Measurements from ENCODE around the gene GRAP.

GRAP gene

GRCh38 chr17:19013226-19013625 lies 33.5 kb downstream of the GRAP start:
- Histone ChIP-seq H3K27ac (ENCODE audit: low read length) (no peak overlapping the region), H4K20me1 (ENCODE audit: insufficient read depth, low read length) (peaks cover 11% of the 10 kb centered on the region; the same call in 1 of the 2 replicates), H3K36me3 (ENCODE audit: insufficient read depth, low read length) (no peaks in the 10 kb centered on the region), H3K27me3 (ENCODE audit: insufficient read depth, low read length, poor library complexity) (no peaks in the 10 kb centered on the region), H3K79me2 (ENCODE audit: insufficient read depth, low read length) (no peaks in the 10 kb centered on the region), H3K9me3 (ENCODE audit: insufficient read depth, low read length, severe bottlenecking) (no peaks in the 10 kb centered on the region), H3K4me3 (ENCODE audit: low read depth in 1 of 2, low read length in 2 of 2) (no peak overlapping the region), H2AFZ (ENCODE audit: low read depth, low read length) (no peak overlapping the region), H3K4me1 (ENCODE audit: insufficient read depth, low read length) (no peaks in the 10 kb centered on the region), H3K9ac (ENCODE audit: low read depth, low read length) (no peak overlapping the region), H3K4me2 (ENCODE audit: insufficient read depth, low read length) (no peak overlapping the region)
- TF ChIP-seq, protein P1, sequence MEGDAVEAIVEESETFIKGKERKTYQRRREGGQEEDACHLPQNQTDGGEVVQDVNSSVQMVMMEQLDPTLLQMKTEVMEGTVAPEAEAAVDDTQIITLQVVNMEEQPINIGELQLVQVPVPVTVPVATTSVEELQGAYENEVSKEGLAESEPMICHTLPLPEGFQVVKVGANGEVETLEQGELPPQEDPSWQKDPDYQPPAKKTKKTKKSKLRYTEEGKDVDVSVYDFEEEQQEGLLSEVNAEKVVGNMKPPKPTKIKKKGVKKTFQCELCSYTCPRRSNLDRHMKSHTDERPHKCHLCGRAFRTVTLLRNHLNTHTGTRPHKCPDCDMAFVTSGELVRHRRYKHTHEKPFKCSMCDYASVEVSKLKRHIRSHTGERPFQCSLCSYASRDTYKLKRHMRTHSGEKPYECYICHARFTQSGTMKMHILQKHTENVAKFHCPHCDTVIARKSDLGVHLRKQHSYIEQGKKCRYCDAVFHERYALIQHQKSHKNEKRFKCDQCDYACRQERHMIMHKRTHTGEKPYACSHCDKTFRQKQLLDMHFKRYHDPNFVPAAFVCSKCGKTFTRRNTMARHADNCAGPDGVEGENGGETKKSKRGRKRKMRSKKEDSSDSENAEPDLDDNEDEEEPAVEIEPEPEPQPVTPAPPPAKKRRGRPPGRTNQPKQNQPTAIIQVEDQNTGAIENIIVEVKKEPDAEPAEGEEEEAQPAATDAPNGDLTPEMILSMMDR (IDR thresholded peaks at IDR 0.05; ENCODE audit: borderline replicate concordance, extremely low read depth, low read length, poor library complexity, severe bottlenecking): no peak
- ATAC-seq (ENCODE audit: insufficient read depth, low read depth): no peak
- no peak for DNase-seq

DNA sequence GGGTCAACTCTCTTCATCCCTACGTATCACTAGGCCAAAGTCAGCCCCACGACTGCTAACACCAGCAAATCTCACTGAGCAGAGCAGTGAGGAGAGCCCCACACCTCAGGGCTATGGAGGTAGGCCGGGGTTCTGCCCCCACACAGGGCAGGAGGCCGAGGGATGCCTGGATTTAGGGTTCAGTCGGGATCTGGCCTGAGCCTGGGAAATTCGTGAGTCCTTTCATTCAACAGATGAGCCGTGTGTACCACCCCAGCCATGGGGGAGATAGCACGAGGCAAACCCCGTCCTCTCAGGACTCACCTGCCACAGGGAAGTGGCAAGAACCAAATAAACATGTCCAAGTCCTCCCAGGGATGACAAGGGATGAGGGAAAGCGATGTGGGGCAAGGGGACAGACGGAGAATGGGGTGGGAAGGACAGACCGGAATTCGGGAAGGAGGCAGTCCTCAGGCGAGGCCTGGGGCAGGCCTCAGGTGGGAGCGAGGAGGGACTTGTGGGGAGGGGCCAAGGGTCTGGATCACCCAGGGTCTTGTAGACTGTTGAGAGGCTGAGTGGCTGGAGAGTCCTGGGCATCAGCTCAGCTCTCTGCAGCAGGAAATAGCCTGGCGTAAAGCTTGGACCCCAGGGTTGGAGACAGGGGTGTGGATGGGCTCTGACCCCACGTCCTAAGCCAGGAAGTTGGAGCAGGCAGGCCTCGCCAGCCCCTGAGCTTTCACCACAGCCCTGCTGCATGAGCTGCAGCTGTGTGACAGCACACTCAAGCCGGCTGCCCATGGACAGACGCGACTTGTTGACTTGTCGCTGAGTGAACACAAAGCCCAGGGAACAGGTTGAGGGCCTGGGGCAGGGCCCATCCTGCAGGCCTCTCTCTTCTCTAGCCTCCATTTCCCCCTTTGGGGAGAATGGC lies 34.3 kb downstream of the GRAP start:
- Histone ChIP-seq H3K27ac (ENCODE audit: low read length) (no peak overlapping the region), H3K4me1 (ENCODE audit: insufficient read depth, low read length) (no peaks in the 10 kb centered on the region), H3K4me3 (ENCODE audit: low read depth in 1 of 2, low read length in 2 of 2) (no peak overlapping the region), H3K36me3 (ENCODE audit: insufficient read depth, low read length) (no peaks in the 10 kb centered on the region), H4K20me1 (ENCODE audit: insufficient read depth, low read length) (peaks cover 7% of the 10 kb centered on the region; the same call in 1 of the 2 replicates), H3K27me3 (ENCODE audit: insufficient read depth, low read length, poor library complexity) (no peaks in the 10 kb centered on the region), H3K9ac (ENCODE audit: low read depth, low read length) (no peak overlapping the region), H3K9me3 (ENCODE audit: insufficient read depth, low read length, severe bottlenecking) (no peaks in the 10 kb centered on the region), H3K4me2 (ENCODE audit: insufficient read depth, low read length) (no peak overlapping the region), H2AFZ (ENCODE audit: low read depth, low read length) (no peak overlapping the region), H3K79me2 (ENCODE audit: insufficient read depth, low read length) (no peaks in the 10 kb centered on the region)
- TF ChIP-seq, protein P1 (IDR thresholded peaks at IDR 0.05; ENCODE audit: borderline replicate concordance, extremely low read depth, low read length, poor library complexity, severe bottlenecking): no peak
- no peak for TF ChIP-seq EZH2 (IDR thresholded peaks at IDR 0.05; ENCODE audit: borderline replicate concordance, low read depth, low read length, severe bottlenecking)
- DNase-seq (no peak), ATAC-seq (ENCODE audit: insufficient read depth, low read depth) (no peak)

DNA sequence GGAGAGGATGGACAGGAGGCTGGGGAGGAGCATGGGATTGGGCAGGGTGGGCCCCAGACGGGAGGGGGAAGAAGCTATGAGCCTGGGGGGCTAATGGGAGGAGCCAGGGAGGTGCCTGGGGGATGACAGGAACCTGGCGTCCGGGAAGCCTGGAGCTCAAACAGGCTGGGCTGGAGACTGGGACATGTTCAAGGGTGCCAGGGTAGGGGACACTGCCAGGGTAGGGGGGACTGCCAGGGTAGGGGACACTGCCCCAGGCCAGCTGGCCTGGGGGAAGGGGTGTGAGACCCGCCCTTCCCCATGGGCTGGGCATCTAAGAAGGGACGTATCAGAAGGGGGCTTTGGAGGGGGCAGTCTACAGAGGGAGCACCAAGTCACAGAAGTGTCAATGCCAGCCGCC lies 35.2 kb downstream of the GRAP start:
- H4K20me1 ChIP-seq (ENCODE audit: insufficient read depth, low read length): peaks cover 7% of the 10 kb centered on the region; the same call in 1 of the 2 replicates
- no peaks in the 10 kb centered on the region for H3K79me2 ChIP-seq (ENCODE audit: insufficient read depth, low read length)
- no peaks in the 10 kb centered on the region for H3K4me1 ChIP-seq (ENCODE audit: insufficient read depth, low read length)
- DNase-seq: no peak
- ATAC-seq (ENCODE audit: insufficient read depth, low read depth): no peak
- TF ChIP-seq, protein P1 (IDR thresholded peaks at IDR 0.05; ENCODE audit: borderline replicate concordance, extremely low read depth, low read length, poor library complexity, severe bottlenecking): no peak
- TF ChIP-seq EZH2 (IDR thresholded peaks at IDR 0.05; ENCODE audit: borderline replicate concordance, low read depth, low read length, severe bottlenecking): no peak
- H3K9ac ChIP-seq (ENCODE audit: low read depth, low read length): no peak overlapping the region
- no peaks in the 10 kb centered on the region for H3K27me3 ChIP-seq (ENCODE audit: insufficient read depth, low read length, poor library complexity)
- no peaks in the 10 kb centered on the region for H3K36me3 ChIP-seq (ENCODE audit: insufficient read depth, low read length)
- H3K27ac ChIP-seq (ENCODE audit: low read length): no peak overlapping the region
- H3K9me3 ChIP-seq (ENCODE audit: insufficient read depth, low read length, severe bottlenecking): no peaks in the 10 kb centered on the region
- no peak overlapping the region for H3K4me2 ChIP-seq (ENCODE audit: insufficient read depth, low read length)
- H3K4me3 ChIP-seq (ENCODE audit: low read depth in 1 of 2, low read length in 2 of 2): no peak overlapping the region
- H2AFZ ChIP-seq (ENCODE audit: low read depth, low read length): no peak overlapping the region

Data from DND-41 (cell line).